AG09309 (cell line): ENCODE data around the gene EXOSC7.
A peak's percentile ranks its signal among the peaks of the same experiment; 100 is the strongest.

Source experiments
- DNase-seq: peaks from one replicate; pipeline ENCODE4 v3.0.0-alpha.2; 2010; ENCODE audit warnings: low read depth
- H3K4me3 ChIP-seq: 2 replicates; pipeline ENCODE4 v1.5.1; 2011; ENCODE audit warnings: mild to moderate bottlenecking, low read depth, low read length, moderate library complexity; ENCODE audit not compliant: control insufficient read depth
- CTCF ChIP-seq: IDR thresholded peaks from 2 replicates; pipeline ENCODE4 v1.5.1; 2011; ENCODE audit warnings: mild to moderate bottlenecking, low read depth, low read length, inconsistent platforms; ENCODE audit not compliant: insufficient read depth, control insufficient read depth; ENCODE audit errors: missing control alignments

EXOSC7 gene

GRCh38 chr3:45034612-45035252 is 58.7 kb downstream of the EXOSC7 start:
- no peak overlapping the region for H3K4me3 ChIP-seq
- no peak for TF ChIP-seq CTCF
- no peak for DNase-seq

DNA sequence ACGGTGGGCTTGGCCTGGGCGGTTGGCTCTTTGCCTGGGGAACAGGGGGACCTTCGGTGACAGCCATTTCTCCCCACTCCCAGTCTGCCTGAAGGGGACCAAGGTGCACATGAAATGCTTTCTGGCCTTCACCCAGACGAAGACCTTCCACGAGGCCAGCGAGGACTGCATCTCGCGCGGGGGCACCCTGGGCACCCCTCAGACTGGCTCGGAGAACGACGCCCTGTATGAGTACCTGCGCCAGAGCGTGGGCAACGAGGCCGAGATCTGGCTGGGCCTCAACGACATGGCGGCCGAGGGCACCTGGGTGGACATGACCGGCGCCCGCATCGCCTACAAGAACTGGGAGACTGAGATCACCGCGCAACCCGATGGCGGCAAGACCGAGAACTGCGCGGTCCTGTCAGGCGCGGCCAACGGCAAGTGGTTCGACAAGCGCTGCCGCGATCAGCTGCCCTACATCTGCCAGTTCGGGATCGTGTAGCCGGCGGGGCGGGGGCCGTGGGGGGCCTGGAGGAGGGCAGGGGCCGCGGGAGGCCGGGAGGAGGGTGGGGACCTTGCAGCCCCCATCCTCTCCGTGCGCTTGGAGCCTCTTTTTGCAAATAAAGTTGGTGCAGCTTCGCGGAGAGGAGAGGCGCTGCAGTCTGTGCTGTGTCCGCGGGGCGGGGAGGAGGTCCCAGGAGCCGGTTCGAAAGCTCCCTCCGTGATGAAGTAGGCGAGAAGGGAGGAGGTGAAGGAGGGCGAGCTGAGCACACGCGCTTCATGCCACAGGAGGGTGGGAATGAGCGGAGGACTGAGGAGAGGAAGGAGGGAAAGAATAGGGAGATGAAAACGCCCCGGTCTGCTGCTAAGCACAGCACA is 59.6 kb downstream of the EXOSC7 start:
- no peak for TF ChIP-seq CTCF
- no peak for DNase-seq
- peak overlapping the region; percentile 17 for H3K4me3 ChIP-seq

GRCh38 chr3:45037720-45038455 is 61.8 kb downstream of the EXOSC7 start:
- peak; percentile 81 for DNase-seq
- no peak overlapping the region for H3K4me3 ChIP-seq
- peak; percentile 90 for TF ChIP-seq CTCF

DNA sequence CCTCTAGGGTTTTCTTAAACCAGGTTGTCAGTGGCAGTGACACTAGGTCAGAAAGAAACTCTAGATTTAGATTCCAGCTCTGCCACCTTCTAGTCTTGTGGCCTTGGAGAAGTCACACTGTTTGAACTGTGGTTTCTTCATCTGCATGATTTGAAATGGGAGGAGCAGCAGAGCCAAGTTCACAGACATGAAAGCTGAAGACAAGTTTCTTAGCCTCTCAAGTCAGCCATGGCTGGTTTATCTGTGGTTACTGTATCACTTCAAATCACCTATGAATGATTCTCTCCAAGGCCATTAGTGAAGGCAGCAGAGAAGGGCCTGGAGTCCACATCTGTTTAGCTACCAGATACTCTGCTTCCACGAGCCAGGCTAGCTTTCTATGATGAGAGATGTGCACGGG is 65.6 kb downstream of the EXOSC7 start:
- no peak for TF ChIP-seq CTCF
- no peak overlapping the region for H3K4me3 ChIP-seq
- DNase-seq = no peak

GRCh38 chr3:45042162-45042561 is 66.1 kb downstream of the EXOSC7 start:
- no peak for TF ChIP-seq CTCF
- DNase-seq = no peak
- H3K4me3 ChIP-seq = no peak overlapping the region

GRCh38 chr3:45043728-45044299 is 67.8 kb downstream of the EXOSC7 start:
- no peak overlapping the region for H3K4me3 ChIP-seq
- no peak for DNase-seq
- TF ChIP-seq CTCF = peak; percentile 44
